Epidermal melanocyte (primary cell): ENCODE results near the gene COL26A1.
"Not testable (repeated sequence)": the region's sequence is repeated elsewhere in the genome, so short reads cannot be mapped to it uniquely, and the experiment has no call there.

ENCODE experiments used
- DNase-seq: peaks from one replicate; pipeline ENCODE4 v3.0.0; 2011; ENCODE audit warnings: low spot score; ENCODE audit not compliant: insufficient read length

The COL26A1 gene

GRCh38 chr7:101595246-101595645, 232.6 kb downstream of the COL26A1 start:
- no peak for DNase-seq

- DNase-seq, result no peak
These were observed 233.3 kb downstream of the COL26A1 start for GRCh38 chr7:101595766-101596537.

GRCh38 chr7:101596898-101597297, 234.2 kb downstream of the COL26A1 start:
- no peak for DNase-seq

GRCh38 chr7:101597941-101598340, 235.3 kb downstream of the COL26A1 start:
- DNase-seq, result no peak

- no peak for DNase-seq
These were observed 235.8 kb downstream of the COL26A1 start for GRCh38 chr7:101598422-101598985.

GRCh38 chr7:101598986-101599771, 236.5 kb downstream of the COL26A1 start:
- no peak for DNase-seq

- DNase-seq, result no peak
These were observed 237.1 kb downstream of the COL26A1 start for GRCh38 chr7:101599787-101600186.

- DNase-seq, result no peak
These were observed 239.4 kb downstream of the COL26A1 start for GRCh38 chr7:101602082-101602481.

GRCh38 chr7:101602484-101603241, 240.0 kb downstream of the COL26A1 start:
- peak; percentile 45 for DNase-seq

- DNase-seq, result no peak
These were observed 241.8 kb downstream of the COL26A1 start for GRCh38 chr7:101604331-101604933.

- DNase-seq, result not testable (repeated sequence)
These were observed 242.3 kb downstream of the COL26A1 start for GRCh38 chr7:101604934-101605332.

- DNase-seq, result no peak
These were observed 243.2 kb downstream of the COL26A1 start for GRCh38 chr7:101605611-101606497.

- DNase-seq, result no peak
These were observed 243.8 kb downstream of the COL26A1 start for GRCh38 chr7:101606498-101606923.
